Upper lobe of right lung (tissue), 1 donor: ENCODE data around the gene XYLT2. TPM values are rescaled to one million over a fixed set of nuclear protein-coding genes. Genes with fewer than 3 reads are reported as not detected.

Source experiments
- ATAC-seq: fragments of 200-7000 bp; cut with Tn5 transposase; one replicate; pipeline ENCODE4 v1.9.1; 2020; ENCODE audit warnings: mild to moderate bottlenecking, moderate library complexity
- DNase-seq: peaks from one replicate; pipeline ENCODE4 v3.0.0-alpha.2; 2020
- H3K27ac ChIP-seq: fragments of 200-600 bp; one replicate; pipeline ENCODE4 v1.8.0; 2022
- H3K27me3 ChIP-seq: fragments of 200-600 bp; one replicate; pipeline ENCODE4 v1.8.0; 2022; ENCODE audit warnings: mild to moderate bottlenecking
- H3K36me3 ChIP-seq: fragments of 200-600 bp; one replicate; pipeline ENCODE4 v1.8.0; 2022
- H3K4me1 ChIP-seq: fragments of 200-600 bp; one replicate; pipeline ENCODE4 v1.8.0; 2022
- H3K4me3 ChIP-seq: fragments of 200-600 bp; one replicate; pipeline ENCODE4 v1.8.0; 2022; ENCODE audit warnings: mild to moderate bottlenecking
- H3K9me3 ChIP-seq: fragments of 200-600 bp; one replicate; pipeline ENCODE4 v1.8.0; 2022
- intact Hi-C: fragments of 100-400 bp; cut with DNase I; formaldehyde crosslinking; loops from one replicate; pipeline ENCODE4 v1.11.0; 2022
- total RNA-seq: library from RNA; stranded (reverse); fragmentation: NEBNext Ultra II Directional; extraction: Animal tissue kit (Norgen Biotek cat#: 25700); gene quantifications from one replicate; pipeline ENCODE4 v1.2.1, GENCODE V29; 2021
- TF ChIP-seq, protein P1 (sequence below): fragments of 200-600 bp; IDR thresholded peaks from one replicate; pipeline ENCODE4 v1.8.0; 2022; ENCODE audit warnings: antibody characterized with exemption
- donor health status: DM: no; HTN: yes; CAD: no; lungs with severe emphysema.

The XYLT2 gene
- total RNA-seq, 1 donor from 2014 or later, result 20.3 TPM

DNA sequence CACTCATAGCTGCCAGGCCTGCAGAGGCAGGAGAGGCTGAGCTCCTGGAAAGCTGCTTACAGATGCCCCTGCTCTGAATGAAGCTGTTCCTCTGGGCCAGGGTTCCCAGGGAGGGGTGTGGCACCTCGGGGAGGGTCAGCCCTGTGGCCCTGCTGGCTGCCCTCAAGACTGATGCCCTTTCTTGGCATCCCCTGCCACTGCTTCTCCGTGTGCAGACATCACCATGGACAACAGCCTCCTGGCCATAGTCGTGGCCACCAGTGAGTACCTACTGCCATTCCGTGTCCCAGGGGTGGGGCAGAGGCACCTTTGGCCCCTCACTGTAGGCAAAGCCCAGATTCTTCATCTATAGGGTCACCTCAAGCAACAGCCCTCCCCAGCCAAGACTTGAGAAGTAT, 18.1 kb downstream of the XYLT2 start:
- TF ChIP-seq, protein P1, sequence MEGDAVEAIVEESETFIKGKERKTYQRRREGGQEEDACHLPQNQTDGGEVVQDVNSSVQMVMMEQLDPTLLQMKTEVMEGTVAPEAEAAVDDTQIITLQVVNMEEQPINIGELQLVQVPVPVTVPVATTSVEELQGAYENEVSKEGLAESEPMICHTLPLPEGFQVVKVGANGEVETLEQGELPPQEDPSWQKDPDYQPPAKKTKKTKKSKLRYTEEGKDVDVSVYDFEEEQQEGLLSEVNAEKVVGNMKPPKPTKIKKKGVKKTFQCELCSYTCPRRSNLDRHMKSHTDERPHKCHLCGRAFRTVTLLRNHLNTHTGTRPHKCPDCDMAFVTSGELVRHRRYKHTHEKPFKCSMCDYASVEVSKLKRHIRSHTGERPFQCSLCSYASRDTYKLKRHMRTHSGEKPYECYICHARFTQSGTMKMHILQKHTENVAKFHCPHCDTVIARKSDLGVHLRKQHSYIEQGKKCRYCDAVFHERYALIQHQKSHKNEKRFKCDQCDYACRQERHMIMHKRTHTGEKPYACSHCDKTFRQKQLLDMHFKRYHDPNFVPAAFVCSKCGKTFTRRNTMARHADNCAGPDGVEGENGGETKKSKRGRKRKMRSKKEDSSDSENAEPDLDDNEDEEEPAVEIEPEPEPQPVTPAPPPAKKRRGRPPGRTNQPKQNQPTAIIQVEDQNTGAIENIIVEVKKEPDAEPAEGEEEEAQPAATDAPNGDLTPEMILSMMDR, result no peak
- intact Hi-C loops, result no loop called here
- peaks cover 38% of the 10 kb centered on the region for H3K36me3 ChIP-seq
- no peaks in the 10 kb centered on the region for H3K9me3 ChIP-seq
- no peak overlapping the region for H3K4me3 ChIP-seq
- H3K27ac ChIP-seq, result no peak overlapping the region
- H3K4me1 ChIP-seq, result peaks cover 7% of the 10 kb centered on the region
- no peak for DNase-seq
- no peaks in the 10 kb centered on the region for H3K27me3 ChIP-seq
- no peak for ATAC-seq

DNA sequence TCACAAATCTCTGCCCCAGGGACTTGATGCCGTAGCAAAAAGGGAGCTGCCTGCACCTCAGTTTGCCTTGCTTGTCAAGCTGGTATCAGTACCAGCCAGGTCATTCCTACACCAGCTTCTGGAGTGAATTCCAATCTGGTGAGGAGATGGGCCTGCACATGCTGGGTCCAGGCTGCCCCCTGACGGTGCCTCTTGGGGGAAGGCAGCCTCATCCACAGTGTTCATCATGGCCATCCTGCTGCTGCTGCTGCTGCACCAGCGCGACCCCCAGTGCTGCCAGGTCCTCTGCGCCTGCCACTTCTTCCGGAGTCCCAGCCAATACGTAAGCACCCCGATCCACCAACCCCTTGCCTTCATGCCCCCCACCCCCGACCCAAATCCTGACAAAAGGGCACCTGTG, 18.8 kb downstream of the XYLT2 start:
- Histone ChIP-seq H3K36me3 (peaks cover 42% of the 10 kb centered on the region), H3K27ac (no peak overlapping the region), H3K4me3 (no peak overlapping the region), H3K4me1 (peaks cover 7% of the 10 kb centered on the region), H3K27me3 (no peaks in the 10 kb centered on the region), H3K9me3 (no peaks in the 10 kb centered on the region)
- ATAC-seq (no peak), DNase-seq (no peak)
- intact Hi-C loops, result no loop called here
- TF ChIP-seq, protein P1, result no peak

DNA sequence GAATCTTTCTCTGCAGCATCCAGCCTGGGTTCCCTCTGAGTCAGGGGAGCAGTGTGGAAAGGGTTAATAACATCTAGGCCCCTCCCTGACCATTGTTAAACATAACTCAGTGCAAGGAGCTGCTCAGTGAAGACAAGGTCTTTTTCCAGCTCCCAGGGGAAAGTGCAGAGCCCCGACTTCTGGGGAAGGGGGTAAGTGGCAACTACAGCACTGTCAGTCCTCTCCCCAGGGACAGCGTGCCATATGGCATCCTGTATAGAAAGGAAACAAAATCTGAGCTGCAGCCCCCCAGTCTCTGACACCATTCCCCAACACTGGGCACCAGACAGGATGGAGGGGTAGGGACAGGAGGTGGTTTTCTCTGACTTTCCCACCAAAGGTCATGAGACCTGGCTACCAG, 19.2 kb downstream of the XYLT2 start:
- H3K36me3 ChIP-seq, result peaks cover 47% of the 10 kb centered on the region
- H3K4me3 ChIP-seq, result no peak overlapping the region
- TF ChIP-seq, protein P1, result no peak
- DNase-seq (no peak), ATAC-seq (no peak)
- no peaks in the 10 kb centered on the region for H3K9me3 ChIP-seq
- no peak overlapping the region for H3K27ac ChIP-seq
- no peaks in the 10 kb centered on the region for H3K27me3 ChIP-seq
- intact Hi-C loops, result no loop called here
- peaks cover 7% of the 10 kb centered on the region for H3K4me1 ChIP-seq

DNA sequence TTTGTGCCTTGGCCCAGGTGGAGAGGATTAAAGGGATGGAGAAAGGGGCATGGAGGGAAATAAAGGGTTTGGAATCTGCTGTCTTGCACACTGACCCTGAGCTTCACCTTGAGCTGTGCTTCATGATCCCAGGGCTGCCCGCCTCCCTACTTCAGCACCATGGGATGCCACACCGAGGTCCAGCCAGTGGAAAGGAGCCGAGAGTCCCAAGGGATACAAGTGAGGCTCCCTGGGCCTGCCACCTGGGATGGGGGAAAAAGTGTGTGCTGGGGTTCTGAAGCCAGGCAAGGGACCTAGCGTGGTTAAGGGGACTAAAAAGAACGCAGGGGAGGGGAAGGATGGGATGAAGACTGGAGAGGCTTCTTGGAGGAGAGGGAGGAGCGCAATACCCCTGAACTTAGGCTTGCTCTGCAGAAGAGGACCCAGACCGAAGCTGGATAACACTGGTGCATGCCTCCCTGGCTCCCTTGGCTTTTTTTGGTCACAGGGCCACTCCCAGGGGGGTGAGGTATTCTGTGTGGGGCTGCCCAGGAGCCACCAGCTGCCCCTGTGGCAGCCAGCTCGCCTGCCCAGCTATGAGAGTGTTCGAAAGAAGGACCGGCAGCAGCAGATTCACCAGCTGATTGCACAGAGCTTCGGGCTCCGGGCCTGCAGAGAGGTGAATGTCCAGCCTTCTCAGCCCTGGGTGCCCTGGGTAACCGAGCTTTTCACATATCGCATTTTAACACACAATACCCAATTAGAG, 19.9 kb downstream of the XYLT2 start:
- no peak for DNase-seq
- H3K27me3 ChIP-seq, result no peaks in the 10 kb centered on the region
- intact Hi-C loops, result no loop called here
- ATAC-seq, result no peak
- H3K27ac ChIP-seq, result no peak overlapping the region
- peaks cover 7% of the 10 kb centered on the region for H3K4me1 ChIP-seq
- no peak overlapping the region for H3K4me3 ChIP-seq
- TF ChIP-seq, protein P1, result no peak
- H3K36me3 ChIP-seq, result peaks cover 52% of the 10 kb centered on the region
- H3K9me3 ChIP-seq, result no peaks in the 10 kb centered on the region

DNA sequence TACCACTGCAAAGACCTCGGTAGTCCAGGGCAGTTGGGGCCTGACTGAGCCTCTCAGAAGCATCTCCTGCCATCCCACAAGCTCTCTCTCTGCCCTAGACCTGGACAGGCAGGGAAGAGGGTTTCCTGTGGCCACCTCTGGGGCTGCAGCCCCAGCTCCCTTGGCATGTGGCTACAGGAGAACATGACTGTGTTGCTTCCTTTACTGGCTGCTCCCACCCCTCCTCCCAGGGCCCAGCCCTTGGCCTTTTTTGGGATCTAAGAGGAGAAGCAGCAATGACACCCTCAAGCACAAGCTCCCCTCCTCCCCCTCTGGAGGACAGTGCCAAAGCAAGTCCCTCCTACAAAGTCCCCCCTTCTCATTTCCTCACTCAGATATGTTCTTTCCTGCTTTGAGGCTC, 21.5 kb downstream of the XYLT2 start:
- Histone ChIP-seq H3K9me3 (no peaks in the 10 kb centered on the region), H3K4me1 (peaks cover 12% of the 10 kb centered on the region), H3K36me3 (peaks cover 47% of the 10 kb centered on the region), H3K4me3 (no peak overlapping the region), H3K27ac (no peak overlapping the region), H3K27me3 (no peaks in the 10 kb centered on the region)
- intact Hi-C loops, result no loop called here
- TF ChIP-seq, protein P1, result no peak
- no peak for DNase-seq
- no peak for ATAC-seq
